UCSD-AML1 (cell line): ENCODE data around the gene PLCB3.
A peak's percentile ranks its signal among the peaks of the same experiment; 100 is the strongest.

Experiments
- DNase-seq: peaks from one replicate; lab custom pipeline; 2025; ENCODE audit not compliant: unreplicated experiment; lab: John Stamatoyannopoulos, UW

PLCB3 gene

GRCh38 chr11:64265176-64266160 is 14.1 kb downstream of the PLCB3 start:
- DNase-seq: no peak

GRCh38 chr11:64266339-64266738 is 15.0 kb downstream of the PLCB3 start:
- no peak for DNase-seq

DNA sequence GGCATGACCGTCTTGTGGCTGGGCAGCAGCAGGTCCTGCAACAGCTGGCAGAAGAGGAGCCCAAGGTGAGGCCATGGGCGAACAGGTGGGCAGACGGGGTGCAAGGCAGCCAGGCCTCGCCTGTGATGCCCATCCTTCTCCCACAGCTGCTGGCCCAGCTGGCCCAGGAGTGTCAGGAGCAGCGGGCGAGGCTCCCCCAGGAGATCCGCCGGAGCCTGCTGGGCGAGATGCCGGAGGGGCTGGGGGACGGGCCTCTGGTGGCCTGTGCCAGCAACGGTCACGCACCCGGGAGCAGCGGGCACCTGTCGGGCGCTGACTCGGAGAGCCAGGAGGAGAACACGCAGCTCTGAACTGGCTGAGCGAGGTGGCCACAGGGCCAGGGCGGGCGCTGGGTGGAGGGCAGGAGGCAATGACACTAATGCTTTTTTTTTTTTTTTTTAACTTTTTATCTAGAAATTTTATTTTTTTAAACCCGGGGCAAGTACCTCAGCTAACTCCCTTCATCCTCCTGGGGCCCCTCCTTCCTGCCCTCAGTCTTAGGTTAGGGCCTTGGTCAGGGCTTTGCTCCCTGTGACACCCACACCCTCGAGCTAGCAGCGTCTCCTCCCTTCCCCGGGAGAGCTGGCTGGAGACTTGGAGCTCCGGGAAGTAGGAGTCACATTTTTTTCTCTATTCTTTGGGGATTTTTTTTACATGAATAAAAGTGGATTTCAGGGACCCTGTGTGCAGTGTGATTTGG is 16.0 kb downstream of the PLCB3 start:
- DNase-seq: no peak

DNA sequence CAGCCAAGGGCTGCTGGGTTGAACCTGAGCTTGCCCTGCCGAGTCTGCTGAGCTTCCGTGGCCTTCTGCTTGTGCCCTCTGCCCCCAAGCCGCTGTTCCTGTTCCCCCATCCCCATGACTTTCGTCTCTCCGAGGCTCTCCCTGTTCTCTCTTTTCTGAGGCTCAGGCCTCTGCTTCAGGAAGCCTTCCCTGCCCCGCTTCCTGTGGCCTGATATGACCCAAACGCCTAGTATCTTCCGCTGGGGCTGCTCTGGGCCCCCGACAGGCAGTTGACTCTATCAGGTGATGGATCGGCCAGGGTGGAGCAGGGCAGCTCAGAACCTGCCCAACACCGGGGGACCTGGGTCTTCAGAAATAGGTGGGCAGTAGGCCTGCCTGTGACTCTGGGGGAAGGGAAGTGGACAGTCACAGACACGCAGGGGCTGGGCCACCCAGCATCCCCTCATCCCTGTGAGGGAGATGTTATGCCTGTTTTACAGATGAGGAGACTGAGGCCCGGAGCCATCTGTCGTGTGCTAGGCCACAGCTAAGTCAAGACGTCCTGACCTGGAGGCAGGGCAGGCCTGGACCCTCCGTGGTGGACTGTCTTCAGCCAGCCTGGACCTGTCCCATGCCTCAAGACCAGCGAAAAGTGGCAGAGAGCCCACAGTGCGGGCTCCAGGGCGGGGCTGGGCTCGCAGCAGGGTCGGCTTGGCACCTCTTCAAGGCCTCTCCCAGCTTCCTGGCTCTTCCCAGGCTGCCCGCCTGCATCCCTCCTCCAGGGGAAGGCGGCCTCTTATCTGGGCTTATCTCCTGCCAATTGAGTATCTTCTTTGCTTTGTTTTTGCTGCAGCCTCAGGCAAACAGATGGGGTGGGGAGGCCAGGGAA is 16.9 kb downstream of the PLCB3 start:
- DNase-seq: peak; percentile 72

DNA sequence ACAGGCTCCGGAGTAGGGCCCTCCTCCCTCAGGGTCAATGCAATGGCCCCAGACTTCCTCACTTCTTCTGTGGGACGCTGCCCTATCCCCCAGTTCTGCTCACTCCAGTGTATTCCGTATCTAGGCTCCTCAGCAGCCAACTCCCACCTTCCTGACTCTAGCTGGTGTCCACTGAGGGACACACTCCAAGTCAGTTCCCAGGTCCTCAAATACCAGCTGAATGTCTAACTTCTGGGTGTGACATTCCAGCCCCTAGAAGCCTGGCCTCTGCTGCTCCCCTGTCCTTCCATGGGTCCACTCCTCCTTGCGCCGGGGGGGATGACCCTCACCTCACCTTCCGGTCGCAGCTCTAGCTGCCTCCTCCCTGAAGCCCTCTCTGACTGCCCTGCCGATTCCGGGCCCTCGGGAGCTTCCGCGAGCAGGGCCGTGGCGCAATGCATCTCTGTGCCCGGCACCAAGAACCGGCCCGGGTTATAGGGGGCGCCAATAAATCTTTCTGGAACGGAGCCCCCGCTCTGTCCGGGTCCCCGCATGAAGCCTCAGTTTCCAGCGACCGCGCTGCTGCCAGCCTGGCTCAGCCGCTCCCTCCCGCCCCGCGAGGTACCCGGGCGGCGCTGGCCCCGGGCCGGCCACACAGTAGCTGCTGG is 17.7 kb downstream of the PLCB3 start:
- DNase-seq: peak; percentile 79

DNA sequence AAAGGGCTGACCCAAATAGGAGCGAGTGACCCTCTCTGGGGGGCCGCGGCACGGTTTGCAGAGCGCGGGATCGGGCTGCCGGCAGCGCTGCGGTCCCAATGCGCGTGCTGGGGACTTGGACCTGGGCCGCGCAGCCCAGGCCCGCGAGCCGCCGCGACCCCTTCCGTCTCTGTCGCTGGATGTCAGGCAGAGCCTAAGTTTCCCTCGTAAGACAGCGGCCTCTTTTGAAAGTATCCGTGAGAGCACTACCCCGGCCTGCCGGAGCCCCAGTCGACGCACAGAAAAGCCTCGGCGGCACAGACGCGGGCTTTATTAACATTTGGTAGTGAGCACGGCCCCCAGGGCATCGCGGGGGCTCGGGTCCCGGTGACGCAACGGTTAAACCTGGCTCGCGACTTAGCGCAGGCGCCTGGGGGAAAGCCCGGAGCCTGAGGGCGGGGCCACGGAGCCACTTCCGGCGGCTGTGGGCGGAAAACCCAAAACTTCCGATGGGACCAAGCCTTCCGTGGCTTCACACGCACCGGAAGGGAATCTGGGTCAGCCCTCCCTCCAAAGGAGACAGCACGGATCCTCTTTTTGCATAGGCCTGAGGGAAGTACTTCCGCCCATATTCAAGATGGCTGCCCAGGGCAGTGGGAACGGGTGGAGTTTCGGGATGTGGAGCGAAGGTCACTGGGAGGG is 18.4 kb downstream of the PLCB3 start:
- peak; percentile 99 for DNase-seq

DNA sequence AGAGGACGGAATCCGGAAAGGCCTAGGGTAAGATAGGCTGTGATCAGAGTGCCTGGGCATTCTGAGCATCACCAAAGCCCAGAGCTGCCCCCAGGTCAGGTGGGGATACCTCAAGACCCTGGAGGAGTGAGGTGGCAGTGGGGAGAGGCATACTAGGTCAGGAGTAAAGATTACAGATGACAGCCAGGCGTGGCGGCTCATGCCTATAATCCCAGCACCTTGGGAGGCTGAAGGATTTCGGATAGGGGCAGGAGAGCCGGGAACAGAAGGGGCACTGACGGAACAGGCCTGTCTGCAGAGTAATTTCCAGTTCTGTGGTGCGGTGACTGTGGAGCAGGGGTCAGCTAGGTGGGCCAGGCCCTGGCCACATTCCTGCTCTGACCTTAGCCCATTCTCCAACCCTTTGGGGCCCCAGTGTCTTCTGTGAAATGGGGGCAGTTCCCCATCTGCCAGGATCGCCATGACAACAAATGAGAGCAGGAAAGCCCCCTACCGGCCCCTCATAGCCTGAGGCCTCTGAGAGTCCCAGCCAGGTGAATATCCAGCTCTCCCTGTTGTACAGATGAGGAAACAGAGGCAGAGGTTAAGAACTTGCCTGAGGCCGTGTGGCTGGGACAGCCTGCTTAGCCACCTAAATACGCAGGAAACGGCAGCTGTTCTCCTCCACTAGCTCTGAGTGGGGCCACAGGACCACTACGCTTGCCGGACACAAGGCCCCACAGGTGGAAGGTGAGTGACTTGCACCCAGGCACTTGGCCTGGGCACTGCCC is 23.9 kb downstream of the PLCB3 start:
- no peak for DNase-seq

DNA sequence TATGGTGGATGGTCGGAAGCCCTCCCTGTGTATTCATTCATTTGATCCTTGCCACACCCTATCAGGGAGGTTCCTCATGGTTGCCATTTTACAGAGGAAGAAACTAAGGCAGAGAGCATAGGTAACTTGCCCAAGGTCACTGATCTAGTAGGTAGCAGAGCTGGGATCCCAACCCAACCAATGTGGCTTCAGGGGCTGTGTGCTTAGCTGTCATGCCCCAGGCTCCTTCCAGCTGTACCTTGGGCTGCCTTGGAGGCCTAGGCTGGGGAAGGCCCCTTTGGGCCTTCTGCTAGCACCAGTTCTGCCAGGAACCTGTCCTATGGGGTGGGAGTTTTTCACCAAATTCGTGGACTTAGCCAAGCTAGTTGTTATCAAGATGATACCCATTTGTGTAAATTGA is 24.5 kb downstream of the PLCB3 start:
- no peak for DNase-seq

DNA sequence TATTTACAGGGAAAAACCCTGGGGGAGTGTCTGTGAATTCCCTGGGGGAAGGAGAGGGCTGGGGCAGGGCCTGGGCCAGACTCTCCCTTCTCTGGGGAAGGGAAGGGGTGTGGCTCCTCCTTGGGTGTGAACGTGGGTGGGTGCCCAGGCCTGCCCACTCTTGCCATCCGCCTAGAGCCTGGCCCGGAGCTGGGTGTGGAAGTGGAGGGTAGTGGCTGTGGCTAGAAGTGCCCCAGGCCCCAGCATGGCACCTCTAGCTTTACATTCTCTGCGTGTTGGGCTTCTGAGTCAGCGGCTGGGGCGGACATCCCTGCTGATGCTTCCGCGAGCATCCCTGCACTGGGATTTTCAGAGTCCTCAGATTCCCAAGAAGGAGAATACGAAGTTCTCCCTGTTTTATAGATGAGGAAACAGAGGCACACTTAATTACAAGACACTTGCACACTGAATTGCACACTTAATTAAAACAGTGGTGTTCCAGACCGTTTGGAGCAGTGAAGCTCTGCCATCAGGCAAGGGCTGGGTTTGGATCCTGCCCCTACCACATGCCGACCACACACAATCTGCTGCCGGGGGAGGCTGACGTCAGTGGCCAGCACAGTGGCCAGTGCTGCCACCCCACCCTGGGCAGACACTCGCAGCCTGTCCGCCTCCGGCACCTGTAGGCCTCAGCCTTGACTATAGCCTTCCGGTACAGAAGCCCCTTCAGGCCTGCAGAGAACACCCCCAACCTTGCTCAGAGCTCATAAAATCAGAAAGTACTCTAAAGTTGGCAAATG is 25.5 kb downstream of the PLCB3 start:
- no peak for DNase-seq

- no peak for DNase-seq
These were observed 27.4 kb downstream of the PLCB3 start for GRCh38 chr11:64278576-64279190.

DNA sequence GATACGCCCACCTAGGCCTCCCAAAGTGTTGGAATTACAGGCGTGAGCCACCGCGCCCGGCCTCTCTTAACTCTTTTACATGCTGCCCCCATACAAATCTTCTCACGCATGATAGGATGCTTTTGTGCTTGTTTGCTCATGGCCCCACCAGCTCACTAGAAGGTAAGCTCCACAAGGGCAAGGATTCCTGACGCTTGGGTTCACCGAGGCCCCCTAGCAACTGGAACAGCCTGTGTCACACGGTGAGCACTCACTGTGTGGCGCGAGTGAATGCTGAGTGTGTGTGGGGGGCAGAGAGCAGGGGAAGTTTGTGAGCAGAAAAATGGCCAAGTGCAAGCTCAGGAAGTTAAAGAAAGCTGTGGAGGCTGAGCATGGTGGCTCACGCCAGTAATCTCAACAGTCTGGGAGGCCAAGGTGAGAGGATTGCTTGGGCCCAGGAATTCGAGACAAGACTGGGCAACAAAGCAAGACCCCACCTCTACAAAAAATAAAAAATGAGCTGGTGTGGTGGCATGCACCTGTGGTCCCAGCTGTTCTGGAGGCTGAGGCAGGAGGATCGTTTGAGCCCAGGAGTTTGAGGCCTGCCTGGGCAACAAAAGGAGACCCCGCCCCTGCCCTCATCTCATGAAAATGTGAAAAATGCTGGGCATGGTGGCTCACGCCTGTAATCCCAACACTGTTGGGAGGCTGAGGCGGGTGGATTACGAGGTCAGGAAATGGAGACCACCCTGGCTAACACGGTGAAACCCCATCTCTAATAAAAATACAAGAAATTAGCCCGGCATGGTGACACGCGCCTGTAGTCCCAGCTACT is 30.8 kb downstream of the PLCB3 start:
- no peak for DNase-seq

DNA sequence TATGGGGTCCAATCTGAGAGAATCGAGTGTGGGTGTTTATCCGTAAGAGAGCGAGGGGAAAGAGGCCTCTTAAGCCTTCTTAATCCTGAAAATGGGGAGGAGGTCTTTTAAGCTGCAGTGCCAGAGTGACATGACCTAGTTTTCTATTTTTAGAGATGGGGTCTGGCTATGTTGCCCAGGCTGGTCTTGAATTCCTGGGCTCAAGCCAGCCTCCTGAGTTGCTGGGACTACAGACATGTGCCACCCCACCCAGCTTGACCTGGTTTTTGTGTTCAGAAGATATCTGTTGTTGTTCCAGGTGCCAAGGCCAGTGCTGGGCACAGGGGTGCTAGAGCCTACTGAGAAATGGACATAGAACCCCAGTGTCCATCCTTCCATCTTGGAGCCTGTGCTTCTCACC is 31.8 kb downstream of the PLCB3 start:
- DNase-seq: no peak

DNA sequence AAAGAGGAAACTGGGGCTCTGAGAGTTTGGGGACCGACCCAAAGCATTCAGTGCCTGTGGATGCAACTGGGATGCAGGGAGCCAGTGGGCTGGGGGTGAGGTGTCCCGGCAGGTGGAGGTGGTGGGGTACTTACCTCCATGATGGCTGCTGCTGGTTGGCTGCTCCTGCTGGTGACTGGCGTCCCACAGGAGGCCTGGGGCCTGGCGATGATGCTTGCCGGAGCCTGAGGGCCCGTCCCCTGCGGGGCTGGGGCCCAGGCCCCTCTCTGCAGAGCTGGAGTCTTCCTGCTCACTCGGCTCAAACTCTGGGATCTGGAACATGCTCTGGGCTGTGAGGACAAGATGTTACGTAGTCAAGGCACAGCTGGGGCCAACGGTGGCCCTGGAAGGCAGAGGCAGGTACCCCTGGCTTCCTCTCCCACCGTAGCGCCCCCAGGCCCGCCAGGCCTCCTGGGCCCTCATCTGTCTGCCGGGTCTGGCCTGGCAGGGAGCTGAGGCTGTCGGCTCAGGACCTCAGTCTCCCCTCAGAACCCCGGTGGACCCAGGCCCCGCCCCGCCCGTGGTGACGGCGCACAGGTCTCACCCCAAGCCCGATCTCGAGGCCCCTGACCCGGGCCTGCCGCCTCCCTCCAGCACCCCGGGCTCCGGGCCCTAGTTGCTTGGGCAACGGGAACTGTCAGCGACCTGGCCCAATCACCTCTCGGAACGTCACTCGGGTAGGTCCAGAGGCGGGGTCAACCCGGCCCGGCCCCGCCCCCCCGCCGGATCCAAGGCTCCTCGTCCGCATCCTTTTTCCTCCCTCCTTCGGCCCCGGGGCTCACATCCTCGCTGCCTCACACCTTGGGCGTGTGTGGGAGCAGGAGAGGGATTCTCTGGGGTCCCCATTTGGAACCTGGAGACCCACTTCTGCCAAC is 33.0 kb downstream of the PLCB3 start, which contains the start of gene BAD:
TSS of gene BAD (minus strand) at position 618 of the 914 bp plus-strand sequence. CDS start at position 321, 297 bp downstream.
- peak; percentile 93 for DNase-seq

DNA sequence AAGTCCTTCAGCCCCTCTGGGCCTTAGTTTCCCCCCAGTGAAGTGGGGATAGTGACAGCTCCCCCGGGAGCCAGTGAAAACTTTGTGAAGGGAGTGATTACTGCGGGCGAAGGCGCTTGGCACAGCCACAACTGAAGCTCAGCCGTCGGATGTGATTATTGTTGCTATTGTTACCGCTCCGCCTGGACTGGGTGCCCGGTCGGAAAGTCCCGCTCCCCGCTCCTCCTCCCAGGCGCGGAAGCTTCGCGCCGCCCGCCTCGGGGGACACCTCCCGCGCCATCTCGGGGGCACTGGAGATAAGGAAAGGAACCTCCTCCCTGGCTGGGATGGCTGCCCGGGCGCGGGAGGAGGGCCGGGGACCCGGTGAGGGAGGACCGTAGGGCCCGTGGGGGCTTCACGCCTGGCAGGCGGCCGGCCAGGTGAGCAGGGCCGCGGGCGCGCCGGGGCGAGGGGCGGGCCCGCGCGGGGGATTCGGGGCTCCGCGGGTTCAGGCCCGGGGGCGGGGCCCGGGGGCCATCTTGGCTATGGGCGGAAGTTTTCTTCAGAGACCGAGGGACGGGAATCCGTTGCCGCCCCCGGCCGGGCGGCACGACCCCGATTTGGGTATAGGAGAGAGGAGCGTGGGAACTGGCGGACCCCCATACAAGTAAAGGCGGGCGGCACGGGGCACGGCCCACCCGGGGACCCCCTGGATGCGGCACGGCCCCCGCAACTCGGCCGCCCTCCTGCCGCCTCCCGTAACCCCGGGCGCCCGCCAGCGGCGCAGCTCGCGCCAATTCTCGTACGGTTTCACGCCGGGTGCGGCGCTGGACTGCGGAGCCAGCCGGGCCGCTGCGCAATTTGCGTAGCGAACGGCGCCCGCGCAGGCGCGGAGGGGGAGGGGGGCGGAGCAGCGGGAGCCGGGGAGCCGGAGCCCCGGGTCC is 33.9 kb downstream of the PLCB3 start, which contains the start of gene GPR137:
TSS of gene GPR137 (plus strand) at position 887 of the 923 bp plus-strand sequence. CDS start 677 bp downstream, outside the sequence.
- DNase-seq: peak; percentile 90
